Activated naive CD4-positive, alpha-beta T cell treated with anti-CD3 and anti-CD28 coated beads, Interleukin-2, amount 10 ng/mL, durations not matched to agents 7 days and 5 days (primary cell): ENCODE results near the gene PLA2R1.
A peak's percentile ranks its signal among the peaks of the same experiment; 100 is the strongest.

Experiments
- CTCF ChIA-PET: fragments of 350-600 bp; sonication (Branson Sonifier 250); formaldehyde crosslinking; loops from one replicate; lab custom pipeline; 2021; ENCODE audit warnings: antibody characterized with exemption; lab: Charles Lee
- DNase-seq: peaks from one replicate; pipeline ENCODE4 v3.0.0-alpha.2; 2020
- H3K27ac Mint-ChIP-seq: one replicate; pipeline ENCODE4 v1.8.0; 2021; ENCODE audit warnings: mild to moderate bottlenecking, moderate library complexity, mixed read lengths
- H3K27me3 Mint-ChIP-seq: one replicate; pipeline ENCODE4 v1.8.0; 2021; ENCODE audit warnings: mild to moderate bottlenecking, mixed read lengths
- H3K36me3 Mint-ChIP-seq: one replicate; pipeline ENCODE4 v1.8.0; 2021; ENCODE audit warnings: mixed read lengths
- H3K4me1 Mint-ChIP-seq: one replicate; pipeline ENCODE4 v1.8.0; 2021; ENCODE audit warnings: mixed read lengths
- H3K4me3 Mint-ChIP-seq: one replicate; pipeline ENCODE4 v1.8.0; 2021; ENCODE audit warnings: mild to moderate bottlenecking, moderate library complexity, mixed read lengths
- H3K9me3 Mint-ChIP-seq: one replicate; pipeline ENCODE4 v1.8.0; 2021; ENCODE audit warnings: mixed read lengths

Gene PLA2R1

GRCh38 chr2:159933727-159934049, 128.7 kb downstream of the PLA2R1 start:
- H3K36me3 Mint-ChIP-seq, result no peaks in the 10 kb centered on the region
- CTCF ChIA-PET, result no interaction called here
- no peaks in the 10 kb centered on the region for H3K9me3 Mint-ChIP-seq
- no peak for DNase-seq
- no peak overlapping the region for H3K4me3 Mint-ChIP-seq
- H3K27ac Mint-ChIP-seq, result no peak overlapping the region
- no peaks in the 10 kb centered on the region for H3K27me3 Mint-ChIP-seq
- H3K4me1 Mint-ChIP-seq, result no peaks in the 10 kb centered on the region

DNA sequence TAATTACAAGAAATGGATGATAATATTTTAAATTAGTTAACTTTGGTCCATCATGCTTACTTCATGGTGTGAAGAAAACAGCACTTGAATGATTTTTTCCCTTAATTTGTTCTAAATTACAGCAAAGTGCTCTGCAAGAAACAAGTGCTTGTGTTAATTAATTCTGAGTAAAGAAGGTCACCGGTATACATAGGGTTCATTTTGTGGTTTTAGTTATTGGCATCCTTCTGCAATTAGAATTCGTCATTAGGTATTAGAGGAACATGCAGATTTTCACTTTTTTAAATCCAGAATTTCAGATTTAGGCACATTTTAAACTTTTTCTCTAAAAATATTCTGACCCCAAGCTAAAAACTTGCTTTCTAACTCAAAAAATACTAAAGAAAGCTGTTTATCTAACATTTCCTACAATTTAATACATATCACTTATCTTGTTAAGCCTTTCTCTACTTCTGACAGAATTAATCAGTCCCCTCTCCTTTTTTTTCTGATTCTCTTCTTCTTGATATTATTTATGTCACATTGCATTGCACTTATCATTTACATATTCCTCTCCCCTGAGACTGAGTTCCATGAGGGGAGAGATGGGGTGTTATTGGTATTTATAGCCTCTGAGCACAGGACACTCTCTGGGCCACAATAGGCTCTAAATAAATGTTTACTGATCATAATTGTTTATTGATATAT, 129.2 kb downstream of the PLA2R1 start:
- H3K27ac Mint-ChIP-seq, result no peak overlapping the region
- no peaks in the 10 kb centered on the region for H3K9me3 Mint-ChIP-seq
- DNase-seq, result no peak
- no peak overlapping the region for H3K4me3 Mint-ChIP-seq
- no peaks in the 10 kb centered on the region for H3K36me3 Mint-ChIP-seq
- CTCF ChIA-PET, result no interaction called here
- no peaks in the 10 kb centered on the region for H3K27me3 Mint-ChIP-seq
- H3K4me1 Mint-ChIP-seq, result no peaks in the 10 kb centered on the region

DNA sequence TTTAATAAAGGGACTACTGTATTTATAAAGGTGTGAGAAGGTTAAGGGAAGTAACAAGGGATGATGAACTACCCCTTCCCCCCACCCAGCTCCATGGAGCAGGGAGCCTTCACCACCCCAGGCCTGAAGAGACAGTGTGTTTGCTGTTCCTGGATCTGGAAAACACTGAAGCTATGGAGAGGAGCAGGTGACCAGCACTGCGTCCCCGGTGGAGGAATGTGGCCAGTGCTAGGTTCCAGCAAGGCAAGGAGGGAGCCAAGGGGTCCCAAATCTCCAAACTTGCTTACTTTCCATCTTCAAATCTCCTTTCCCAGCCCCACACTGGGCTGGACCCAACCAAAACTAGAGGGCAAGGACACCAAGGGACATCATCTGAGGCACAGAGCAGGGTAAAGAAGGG, 135.7 kb downstream of the PLA2R1 start:
- Mint-ChIP-seq H3K9me3 (no peaks in the 10 kb centered on the region), H3K36me3 (no peaks in the 10 kb centered on the region), H3K27me3 (peaks cover 11% of the 10 kb centered on the region), H3K27ac (no peak overlapping the region), H3K4me3 (no peak overlapping the region), H3K4me1 (no peaks in the 10 kb centered on the region)
- no peak for DNase-seq
- CTCF ChIA-PET, result no interaction called here

DNA sequence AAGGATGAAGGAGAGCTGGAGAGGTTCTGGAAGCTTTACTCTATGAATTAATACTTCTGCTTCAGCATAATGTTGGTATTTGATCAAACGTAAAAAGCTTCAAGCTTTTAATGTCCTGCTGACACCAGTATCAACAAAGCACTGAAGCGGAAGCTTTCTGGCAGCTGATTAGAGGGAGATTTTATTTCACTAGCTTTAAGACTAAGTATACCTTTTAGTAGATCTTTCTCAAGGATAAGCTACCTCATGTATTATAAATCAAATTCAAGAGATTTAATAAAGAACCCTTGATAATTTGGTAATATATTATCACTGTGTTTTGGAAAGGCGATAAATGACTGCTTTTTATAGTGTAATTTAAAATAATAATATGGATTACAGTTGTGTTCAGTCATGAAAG, 136.4 kb downstream of the PLA2R1 start:
- Mint-ChIP-seq H3K4me1 (no peaks in the 10 kb centered on the region), H3K9me3 (no peaks in the 10 kb centered on the region), H3K27me3 (peaks cover 16% of the 10 kb centered on the region), H3K27ac (no peak overlapping the region), H3K4me3 (no peak overlapping the region), H3K36me3 (no peaks in the 10 kb centered on the region)
- DNase-seq, result no peak
- CTCF ChIA-PET, result interaction anchor here (0.7 kb wide), 2 partner anchors 766 to 1410 kb away, joined by 4 read pairs; no protein-coding TSS in a partner anchor

- no peak overlapping the region for H3K4me3 Mint-ChIP-seq
Measured at GRCh38 chr2:159922563-159922962, 139.9 kb downstream of the PLA2R1 start.

GRCh38 chr2:159921752-159922404, 140.5 kb downstream of the PLA2R1 start:
- CTCF ChIA-PET, result interaction anchor here (0.6 to 2.6 kb wide), 6 partner anchors 14 to 304 kb away, joined by 3 to 7 read pairs (median 4); no protein-coding TSS in a partner anchor
- Mint-ChIP-seq H3K4me3 (no peak overlapping the region), H3K27me3 (peaks cover 16% of the 10 kb centered on the region), H3K27ac (no peak overlapping the region), H3K4me1 (no peaks in the 10 kb centered on the region), H3K36me3 (no peaks in the 10 kb centered on the region), H3K9me3 (no peaks in the 10 kb centered on the region)
- peak; percentile 80 for DNase-seq

More at GRCh38 chr2:159922563-159922962, 139.9 kb downstream of the PLA2R1 start:
- H3K27ac Mint-ChIP-seq, result no peak overlapping the region
- H3K36me3 Mint-ChIP-seq, result no peaks in the 10 kb centered on the region
- no peaks in the 10 kb centered on the region for H3K9me3 Mint-ChIP-seq
- peaks cover 16% of the 10 kb centered on the region for H3K27me3 Mint-ChIP-seq
- no peaks in the 10 kb centered on the region for H3K4me1 Mint-ChIP-seq
- no peak for DNase-seq
- CTCF ChIA-PET, result interaction anchor here (0.6 to 2.6 kb wide), 3 partner anchors 14 to 436 kb away, joined by 3 to 7 read pairs (median 4); no protein-coding TSS in a partner anchor

DNA sequence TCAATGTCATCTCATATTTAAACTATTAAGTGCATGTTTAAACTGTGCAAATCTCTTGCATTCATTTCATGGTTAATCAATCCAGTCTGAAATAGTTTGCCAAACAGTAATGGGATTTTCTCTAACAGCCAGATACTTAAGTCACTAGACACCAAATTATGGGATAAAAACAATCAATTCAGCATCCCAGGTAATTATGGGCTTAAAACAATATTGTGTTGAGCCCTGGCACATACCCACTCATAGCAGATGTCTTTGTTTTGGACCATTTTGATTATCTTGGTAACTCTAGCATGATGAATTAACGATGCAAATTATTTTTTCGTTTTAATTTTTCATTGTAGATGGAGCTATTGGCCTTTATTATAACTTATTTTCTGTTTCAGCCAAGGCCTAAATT, 145.9 kb downstream of the PLA2R1 start:
- H3K9me3 Mint-ChIP-seq, result no peaks in the 10 kb centered on the region
- no peak for DNase-seq
- peaks cover 4% of the 10 kb centered on the region for H3K27me3 Mint-ChIP-seq
- H3K36me3 Mint-ChIP-seq, result no peaks in the 10 kb centered on the region
- CTCF ChIA-PET, result no interaction called here
- no peaks in the 10 kb centered on the region for H3K4me1 Mint-ChIP-seq
- H3K4me3 Mint-ChIP-seq, result no peak overlapping the region
- H3K27ac Mint-ChIP-seq, result no peak overlapping the region

DNA sequence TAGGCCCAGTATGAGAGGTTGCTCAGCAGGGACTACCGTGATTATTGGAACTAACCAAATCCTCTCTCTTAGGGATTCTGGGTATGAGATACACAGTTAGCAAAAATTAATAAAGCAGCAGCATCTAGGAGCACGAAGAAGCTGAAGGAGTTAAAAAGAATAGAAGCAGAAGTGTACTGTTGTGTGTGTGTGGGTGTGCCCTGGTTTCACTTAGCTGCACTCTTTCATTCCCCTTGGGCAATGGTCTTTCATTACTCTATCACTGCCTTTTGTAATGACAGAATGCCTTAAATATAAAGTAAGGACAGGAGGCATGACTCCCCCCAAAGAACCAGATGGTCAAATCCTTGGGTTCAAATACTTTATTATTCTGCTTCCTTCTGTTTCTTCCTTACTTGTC, 148.5 kb downstream of the PLA2R1 start:
- no peak overlapping the region for H3K27ac Mint-ChIP-seq
- no peaks in the 10 kb centered on the region for H3K36me3 Mint-ChIP-seq
- DNase-seq, result no peak
- no peak overlapping the region for H3K4me3 Mint-ChIP-seq
- peaks cover 6% of the 10 kb centered on the region for H3K27me3 Mint-ChIP-seq
- CTCF ChIA-PET, result no interaction called here
- no peaks in the 10 kb centered on the region for H3K9me3 Mint-ChIP-seq
- no peaks in the 10 kb centered on the region for H3K4me1 Mint-ChIP-seq

DNA sequence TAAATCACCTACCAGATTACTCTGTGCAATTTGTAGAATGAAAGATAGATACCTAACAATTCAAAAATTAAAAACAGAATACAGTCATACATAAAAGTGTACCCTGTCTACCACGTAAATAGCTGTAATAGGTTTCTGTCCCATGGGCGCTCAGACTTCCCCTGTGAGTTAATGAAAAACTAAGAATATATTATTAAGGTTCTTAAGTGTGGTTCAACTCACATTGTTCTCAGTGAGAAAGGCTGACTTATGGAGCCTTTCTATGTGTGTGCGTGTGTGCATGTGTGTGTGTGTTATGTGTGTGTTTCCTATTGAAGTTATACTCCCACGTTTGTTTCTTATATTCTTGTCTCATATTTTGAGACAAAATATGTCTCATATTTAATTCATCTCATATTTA, 149.8 kb downstream of the PLA2R1 start:
- DNase-seq, result no peak
- no peak overlapping the region for H3K27ac Mint-ChIP-seq
- H3K4me3 Mint-ChIP-seq, result no peak overlapping the region
- no peaks in the 10 kb centered on the region for H3K36me3 Mint-ChIP-seq
- CTCF ChIA-PET, result no interaction called here
- no peaks in the 10 kb centered on the region for H3K9me3 Mint-ChIP-seq
- no peaks in the 10 kb centered on the region for H3K4me1 Mint-ChIP-seq
- peaks cover 6% of the 10 kb centered on the region for H3K27me3 Mint-ChIP-seq

- DNase-seq, result no peak
- H3K36me3 Mint-ChIP-seq, result no peaks in the 10 kb centered on the region
- peaks cover 14% of the 10 kb centered on the region for H3K27me3 Mint-ChIP-seq
- CTCF ChIA-PET, result interaction anchor here (2.1 kb wide), 1 partner anchor 9 kb away, joined by 6 read pairs; no protein-coding TSS in a partner anchor
- H3K9me3 Mint-ChIP-seq, result no peaks in the 10 kb centered on the region
- H3K4me3 Mint-ChIP-seq, result no peak overlapping the region
- H3K4me1 Mint-ChIP-seq, result no peaks in the 10 kb centered on the region
- H3K27ac Mint-ChIP-seq, result no peak overlapping the region
Measured at GRCh38 chr2:159910951-159911350, 151.5 kb downstream of the PLA2R1 start.

DNA sequence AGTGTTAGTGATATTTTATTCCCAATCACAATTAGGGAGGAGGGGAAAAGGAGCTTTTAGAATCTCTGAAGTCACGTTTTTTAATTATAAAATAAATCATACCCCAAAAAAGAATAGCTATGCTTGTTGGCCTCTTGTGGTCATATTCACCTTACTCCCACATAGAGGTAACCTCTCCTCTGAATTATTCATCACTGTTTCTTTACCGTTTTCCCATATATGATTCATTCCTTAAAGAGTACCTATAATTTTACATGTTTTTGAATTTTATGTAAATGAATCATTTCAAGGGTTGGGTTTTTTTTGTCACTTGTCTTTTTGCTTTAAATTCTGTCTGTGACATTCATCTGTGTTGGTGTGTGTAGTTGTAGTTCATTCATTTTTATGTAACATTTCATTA, 153.8 kb downstream of the PLA2R1 start:
- Mint-ChIP-seq H3K4me3 (no peak overlapping the region), H3K27ac (no peak overlapping the region), H3K9me3 (no peaks in the 10 kb centered on the region), H3K36me3 (no peaks in the 10 kb centered on the region), H3K4me1 (peaks cover 13% of the 10 kb centered on the region), H3K27me3 (peaks cover 18% of the 10 kb centered on the region)
- CTCF ChIA-PET, result interaction anchor here (1.3 kb wide), 1 partner anchor 13 kb away, joined by 7 read pairs; no protein-coding TSS in a partner anchor
- DNase-seq, result no peak

DNA sequence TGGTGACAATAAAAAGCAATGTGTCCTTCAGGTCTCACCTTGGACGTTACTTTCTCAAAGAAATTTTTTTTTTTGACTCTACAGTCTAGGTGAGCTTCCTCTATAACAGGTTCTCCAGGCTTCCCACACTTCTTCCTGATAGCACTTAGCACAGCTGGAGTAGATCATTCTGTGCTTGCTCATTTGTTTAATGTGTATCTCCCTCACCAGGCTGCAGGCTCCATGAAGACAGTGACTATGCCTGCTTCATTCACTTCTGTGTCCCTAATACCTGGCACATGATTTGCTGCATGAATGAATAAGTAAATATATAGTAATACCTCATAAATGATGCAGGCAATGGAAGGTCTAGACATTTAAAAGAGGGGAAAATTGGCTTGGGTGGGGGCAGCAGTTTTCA, 154.5 kb downstream of the PLA2R1 start:
- H3K4me1 Mint-ChIP-seq, result peaks cover 20% of the 10 kb centered on the region
- H3K9me3 Mint-ChIP-seq, result no peaks in the 10 kb centered on the region
- CTCF ChIA-PET, result interaction anchor here (1.3 kb wide), 1 partner anchor 14 kb away, joined by 7 read pairs; no protein-coding TSS in a partner anchor
- no peak for DNase-seq
- peaks cover 7% of the 10 kb centered on the region for H3K36me3 Mint-ChIP-seq
- peaks cover 18% of the 10 kb centered on the region for H3K27me3 Mint-ChIP-seq
- H3K27ac Mint-ChIP-seq, result no peak overlapping the region
- H3K4me3 Mint-ChIP-seq, result no peak overlapping the region

DNA sequence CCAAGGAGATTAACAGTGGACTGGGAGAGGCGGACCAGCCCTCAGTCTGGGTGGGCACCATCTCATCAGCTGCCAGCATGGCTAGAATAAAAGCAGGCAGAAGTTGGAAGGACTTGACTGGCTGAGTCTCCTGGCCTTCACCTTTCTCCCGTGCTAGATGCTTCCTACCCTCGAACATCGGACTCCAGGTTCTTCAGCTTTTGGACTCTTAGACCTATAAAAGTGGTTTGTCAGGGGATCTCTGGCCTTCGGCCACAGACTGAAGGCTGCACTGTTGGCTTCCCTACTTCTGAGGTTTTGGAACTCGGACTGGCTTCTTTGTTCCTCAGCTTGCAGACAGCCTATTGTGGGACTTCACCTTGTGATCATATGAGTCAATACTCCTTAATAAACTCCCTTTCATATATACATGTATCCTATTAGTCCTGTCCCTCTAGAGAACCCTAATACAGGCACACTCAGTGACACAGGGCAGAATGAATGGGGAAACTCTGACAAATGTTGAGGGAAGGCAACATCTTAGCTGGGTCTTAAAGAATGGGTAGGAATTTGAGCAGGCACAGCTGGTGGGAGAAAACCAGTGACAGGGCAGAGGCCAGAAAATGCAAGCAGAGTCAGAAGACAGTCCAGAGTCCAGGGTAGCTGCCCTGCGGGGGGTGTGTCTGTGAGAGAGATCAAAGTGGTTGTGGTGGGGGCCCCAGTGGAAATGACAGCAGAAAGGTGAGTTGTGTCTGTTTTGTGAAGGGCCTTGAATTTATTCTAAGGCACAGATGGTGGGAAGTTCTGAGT, 156.3 kb downstream of the PLA2R1 start:
- H3K36me3 Mint-ChIP-seq, result peaks cover 18% of the 10 kb centered on the region
- CTCF ChIA-PET, result interaction anchor here (1.0 to 2.2 kb wide), 2 partner anchors 14 to 62 kb away, joined by 3 to 8 read pairs; no protein-coding TSS in a partner anchor
- H3K27me3 Mint-ChIP-seq, result peaks cover 18% of the 10 kb centered on the region

DNA sequence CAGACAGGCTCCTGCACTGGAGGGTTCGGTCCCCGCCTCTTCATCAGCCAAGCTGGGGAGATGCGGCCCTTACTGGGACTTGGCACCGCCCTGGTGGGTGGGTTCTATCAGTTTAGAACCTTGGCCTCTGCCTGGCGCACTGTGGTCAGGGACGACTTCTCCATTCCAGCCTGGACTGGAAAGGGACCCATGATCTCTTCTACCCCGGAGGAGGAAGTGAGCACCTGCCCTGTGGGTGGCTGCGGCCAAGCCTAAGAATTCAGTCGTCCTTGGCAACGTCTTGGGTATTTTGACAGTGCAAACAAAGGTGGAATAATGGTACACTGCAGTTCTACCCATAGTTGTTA, 157.5 kb downstream of the PLA2R1 start:
- Mint-ChIP-seq H3K27ac (peak overlapping the region; percentile 64), H3K4me1 (peaks cover 36% of the 10 kb centered on the region)
- CTCF ChIA-PET, result interaction anchor here (1.0 to 1.9 kb wide), 2 partner anchors 10 to 63 kb away, joined by 3 to 5 read pairs; no protein-coding TSS in a partner anchor

More for the DNA sequence above, 156.3 kb downstream of the PLA2R1 start:
- peak overlapping the region; percentile 94 for H3K4me3 Mint-ChIP-seq
- no peak for DNase-seq
- peaks cover 34% of the 10 kb centered on the region for H3K4me1 Mint-ChIP-seq
- no peak overlapping the region for H3K27ac Mint-ChIP-seq
- H3K9me3 Mint-ChIP-seq, result no peaks in the 10 kb centered on the region

More for the DNA sequence above, 157.5 kb downstream of the PLA2R1 start:
- no peak for DNase-seq
- Mint-ChIP-seq H3K9me3 (no peaks in the 10 kb centered on the region), H3K36me3 (peaks cover 19% of the 10 kb centered on the region), H3K4me3 (peak overlapping the region; percentile 94), H3K27me3 (peaks cover 18% of the 10 kb centered on the region)
